HL-60/S4 (cell line): ENCODE results near the gene EIF4E2.
"Not testable (repeated sequence)": the region's sequence is repeated elsewhere in the genome, so short reads cannot be mapped to it uniquely, and the experiment has no call there.

Source experiments
- in situ Hi-C: fragments of 300-500 bp; cut with MboI; formaldehyde crosslinking; loops from 2 replicates; pipeline ENCODE4 v1.14.3; 2022; ENCODE audit warnings: low sequenced_read_pairs

Gene EIF4E2

DNA sequence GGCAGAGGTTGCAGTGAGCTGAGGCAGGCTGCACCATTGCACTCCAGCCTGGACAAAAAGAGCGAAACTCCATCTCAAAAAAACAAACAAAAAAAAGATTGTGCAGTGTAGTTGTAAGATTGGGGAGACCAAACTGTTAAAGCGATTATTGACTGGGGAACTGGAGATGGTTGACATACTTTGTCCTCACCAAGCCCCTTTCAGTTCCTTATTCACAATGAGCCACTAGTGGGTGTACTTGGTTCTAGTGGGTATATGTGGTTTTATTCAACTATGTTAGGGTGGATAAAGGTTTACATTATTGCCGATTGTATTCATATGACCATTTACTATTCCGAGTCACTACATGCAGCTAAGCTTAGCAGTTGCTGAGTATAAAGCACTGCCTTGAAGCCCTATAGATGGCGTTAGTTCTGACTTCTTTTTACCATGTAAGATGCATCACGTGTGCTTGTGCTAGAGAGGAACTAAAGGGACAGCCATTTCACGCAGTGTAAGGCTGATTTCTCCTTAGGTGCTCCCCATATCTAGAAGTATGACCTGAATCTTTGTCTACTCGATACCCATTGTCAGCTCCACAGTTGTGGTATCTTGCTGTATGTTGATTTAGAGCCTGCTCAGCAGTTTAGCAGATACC, 12.1 kb downstream of the EIF4E2 start:
- in situ Hi-C loops = no loop called here

DNA sequence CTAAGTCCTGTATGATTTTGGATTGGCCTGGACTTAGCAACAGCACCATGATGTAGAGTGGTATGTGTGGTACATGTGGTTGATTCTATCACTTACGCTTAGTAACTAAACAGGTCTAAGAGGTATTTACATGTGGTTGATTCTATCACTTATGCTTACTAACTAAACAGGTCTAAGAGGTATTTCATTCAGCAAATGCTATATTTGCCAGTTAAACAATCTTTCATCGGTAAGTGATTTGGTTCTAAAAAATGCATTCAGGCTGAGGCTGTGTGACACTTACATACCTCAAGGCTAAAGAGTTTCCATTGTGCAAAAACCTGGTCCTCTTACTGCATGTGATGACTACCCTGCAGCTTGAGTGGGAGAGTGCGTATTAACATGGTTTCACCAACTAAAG, 13.1 kb downstream of the EIF4E2 start:
- in situ Hi-C loops = no loop called here

DNA sequence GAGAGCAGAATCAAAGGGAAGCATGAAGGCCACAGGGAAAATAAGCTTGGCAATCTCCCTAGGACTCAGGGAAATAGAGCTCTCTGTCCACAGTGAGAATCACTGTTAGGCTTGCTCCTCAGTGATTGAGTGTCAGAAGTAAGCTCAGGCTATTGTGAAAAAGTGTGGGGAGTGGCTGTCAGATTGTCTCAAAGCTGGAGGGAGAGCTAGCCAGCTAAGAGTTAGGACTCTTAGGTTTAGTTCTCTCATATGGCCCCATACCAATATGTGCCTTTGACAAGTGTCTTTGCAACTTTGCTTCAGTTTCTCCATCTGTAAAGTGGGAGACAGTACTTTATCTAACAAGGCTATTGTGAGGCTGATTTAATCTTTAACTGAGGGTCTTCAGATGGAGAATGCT, 17.2 kb downstream of the EIF4E2 start:
- in situ Hi-C loops = no loop called here

DNA sequence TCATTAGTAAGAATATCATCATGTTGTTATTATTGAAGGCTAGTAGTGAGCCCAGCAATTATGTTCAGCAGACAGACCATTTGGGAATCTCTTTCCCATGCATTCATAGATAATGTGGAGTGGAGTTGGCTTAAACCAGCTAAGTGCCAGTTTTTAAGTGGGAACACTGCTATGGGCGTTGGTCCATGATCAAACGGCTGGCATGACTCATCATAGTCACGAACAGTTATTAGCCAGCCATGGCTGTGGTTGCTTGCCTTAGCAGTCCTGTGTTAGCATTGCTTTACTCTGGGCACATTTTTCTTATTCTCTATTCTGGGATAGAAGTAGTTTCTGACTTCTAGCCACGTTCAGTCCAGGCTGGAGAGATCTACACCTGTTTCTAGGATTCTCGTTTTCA, 17.7 kb downstream of the EIF4E2 start:
- in situ Hi-C loops = no loop called here

DNA sequence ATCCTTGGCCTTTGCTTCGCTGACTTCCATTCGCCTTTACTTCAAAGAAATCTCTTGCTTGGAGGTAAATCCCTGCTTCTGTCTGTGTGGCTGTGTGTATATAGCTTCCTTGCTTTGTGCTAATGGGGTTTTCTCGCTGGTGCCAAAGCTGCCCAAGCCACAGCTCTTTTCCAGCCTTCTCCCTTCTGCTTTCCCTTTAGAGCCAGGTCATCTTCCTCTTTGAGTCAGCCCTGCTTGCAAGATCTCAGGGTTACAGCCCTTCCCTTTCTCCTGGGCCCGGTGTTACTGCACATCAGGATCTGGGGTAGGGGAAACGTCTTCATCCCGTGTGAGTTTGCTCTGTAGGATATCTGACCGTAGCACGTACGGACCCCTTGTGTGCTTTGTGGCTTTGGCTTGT, 19.1 kb downstream of the EIF4E2 start:
- in situ Hi-C loops = no loop called here

DNA sequence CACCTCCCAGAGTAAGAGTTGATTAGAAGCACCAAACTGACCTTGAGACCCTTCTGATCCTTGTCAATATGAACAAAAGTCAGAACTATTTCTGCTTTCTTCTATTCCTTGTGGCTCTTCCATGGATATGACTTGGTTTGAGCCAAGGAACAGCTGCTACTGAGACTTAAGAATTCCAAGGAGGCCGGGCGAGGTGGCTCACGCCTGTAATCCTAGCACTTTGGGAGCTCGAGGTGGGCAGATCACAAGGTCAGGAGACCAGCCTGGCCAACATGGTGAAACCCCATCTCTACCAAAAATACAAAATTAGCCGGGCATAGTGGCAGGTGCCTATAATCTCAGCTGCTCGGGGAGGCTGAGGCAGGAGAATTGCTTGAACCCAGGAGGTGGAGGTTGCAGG, 20.0 kb downstream of the EIF4E2 start:
- in situ Hi-C loops = not testable (repeated sequence)

DNA sequence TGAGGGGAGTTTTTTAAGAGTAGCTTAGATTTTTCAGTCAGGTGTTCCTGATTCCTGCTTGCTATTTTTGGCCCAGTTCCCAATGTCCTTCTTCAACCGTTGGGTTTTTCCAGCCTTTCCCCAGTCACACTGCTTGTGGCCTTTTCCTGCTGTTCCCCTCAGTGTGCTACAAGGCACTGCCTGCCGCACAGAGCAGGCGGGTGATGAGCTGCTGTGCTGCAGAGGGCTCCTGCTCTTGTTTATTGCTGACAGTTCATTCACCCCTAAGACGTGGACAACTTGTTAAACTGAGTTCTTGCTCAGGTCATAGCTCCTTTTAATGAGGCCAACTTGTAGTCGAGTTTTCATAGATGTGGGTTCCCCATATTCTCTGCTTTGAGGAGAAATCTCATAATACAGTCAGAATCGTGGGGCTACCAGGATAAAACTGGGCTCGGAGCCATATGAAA, 20.6 kb downstream of the EIF4E2 start:
- in situ Hi-C loops = no loop called here

DNA sequence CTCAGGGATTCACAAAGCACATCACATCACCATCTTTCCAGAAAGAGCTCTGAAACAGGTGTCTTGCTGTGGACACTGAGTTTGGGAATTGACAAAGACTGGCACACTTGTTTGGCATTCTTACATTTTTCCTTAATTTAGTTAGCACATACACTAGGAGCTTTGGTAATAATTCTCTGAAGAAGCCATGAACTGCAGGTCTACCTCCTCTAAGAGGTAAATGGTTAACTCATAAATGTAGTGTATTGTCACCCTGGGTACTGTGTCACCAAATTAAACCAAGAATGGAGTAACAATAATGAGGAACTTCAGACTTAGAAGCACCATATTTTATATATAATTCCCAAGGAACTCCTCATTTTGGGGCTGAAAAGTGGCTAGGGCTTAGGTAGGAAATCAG, 22.6 kb downstream of the EIF4E2 start:
- in situ Hi-C loops = no loop called here

DNA sequence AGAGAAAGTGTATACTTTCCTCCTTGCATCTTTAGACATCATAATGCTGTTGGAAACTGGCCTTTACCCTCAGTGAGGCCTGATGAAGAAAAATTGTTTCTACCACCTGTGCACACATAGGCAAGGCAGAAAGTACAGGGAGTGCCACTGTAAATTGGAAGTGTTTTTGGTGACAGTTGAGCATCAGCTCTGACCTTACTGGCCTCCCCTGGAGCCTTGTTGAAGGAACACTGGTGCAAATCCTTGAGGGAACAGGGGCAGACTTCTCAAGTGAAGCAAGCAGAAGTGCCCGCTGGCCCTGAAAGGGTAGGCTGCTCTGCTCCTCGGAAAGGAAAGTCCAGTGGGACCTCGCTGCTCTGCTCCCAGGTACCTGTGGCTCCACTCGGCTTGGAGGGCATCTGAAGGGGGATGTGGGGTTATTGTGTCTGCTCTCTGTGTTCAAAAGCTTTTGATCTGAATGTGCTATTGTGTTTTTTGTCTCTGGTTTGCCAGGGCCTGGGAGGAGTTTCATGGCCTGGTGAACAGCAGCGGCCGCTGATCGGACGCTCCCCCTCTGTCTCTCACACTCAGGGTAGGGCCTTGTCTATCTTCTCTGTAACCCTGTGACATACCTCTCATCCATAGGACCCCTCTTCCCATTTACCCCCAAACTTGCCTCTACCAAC, 23.4 kb downstream of the EIF4E2 start:
- in situ Hi-C loops = no loop called here

DNA sequence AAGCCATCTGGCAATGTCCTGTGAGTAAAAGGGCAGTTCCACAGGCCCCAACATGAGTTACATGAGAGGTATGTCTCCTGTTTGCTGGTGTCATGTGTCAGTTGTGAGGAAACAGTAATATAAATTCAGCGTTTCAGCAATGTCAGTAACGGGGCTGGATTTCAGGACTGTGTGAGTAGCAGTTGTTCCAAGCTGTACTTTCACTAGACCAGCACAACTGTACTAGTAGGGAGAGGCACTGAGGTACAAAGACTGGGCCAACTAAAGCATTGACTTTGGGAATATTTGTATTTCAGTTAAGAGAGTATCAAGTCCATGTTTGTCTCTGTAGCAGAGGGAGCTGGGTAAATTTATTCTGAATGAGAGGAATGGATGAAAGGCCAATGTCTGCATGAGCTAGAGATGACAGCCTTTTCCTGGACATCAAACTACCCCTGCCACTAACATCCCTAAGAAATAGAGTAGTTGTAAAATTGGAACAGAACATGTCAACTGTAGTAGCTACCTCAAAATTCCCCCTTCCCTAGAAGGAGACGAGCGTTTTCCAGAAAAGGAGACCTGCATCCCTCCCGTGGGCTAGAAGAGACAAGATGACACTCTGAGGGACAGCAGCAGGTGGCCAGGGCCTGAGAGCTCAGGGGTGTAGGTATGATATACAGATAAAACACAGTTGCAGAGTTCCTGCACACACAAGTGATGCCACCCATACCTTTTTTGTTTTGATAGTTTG, 24.4 kb downstream of the EIF4E2 start:
- in situ Hi-C loops = no loop called here

DNA sequence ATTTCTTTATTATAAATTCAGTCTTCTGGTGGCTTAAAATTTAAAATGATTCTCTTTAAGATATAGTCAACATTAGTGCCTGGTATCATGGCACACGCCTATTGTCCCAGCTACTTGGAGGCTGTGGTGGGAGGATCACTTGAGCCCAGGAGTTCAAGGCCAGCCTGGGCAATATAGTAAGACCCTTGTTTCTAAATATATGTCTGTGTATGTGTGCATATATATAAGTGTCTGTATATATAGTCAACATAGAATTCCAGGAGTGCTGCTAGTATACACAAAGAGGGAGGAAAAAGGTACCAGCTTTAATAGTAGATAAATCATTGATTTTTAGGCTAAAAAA, 24.9 kb downstream of the EIF4E2 start:
- in situ Hi-C loops = no loop called here

DNA sequence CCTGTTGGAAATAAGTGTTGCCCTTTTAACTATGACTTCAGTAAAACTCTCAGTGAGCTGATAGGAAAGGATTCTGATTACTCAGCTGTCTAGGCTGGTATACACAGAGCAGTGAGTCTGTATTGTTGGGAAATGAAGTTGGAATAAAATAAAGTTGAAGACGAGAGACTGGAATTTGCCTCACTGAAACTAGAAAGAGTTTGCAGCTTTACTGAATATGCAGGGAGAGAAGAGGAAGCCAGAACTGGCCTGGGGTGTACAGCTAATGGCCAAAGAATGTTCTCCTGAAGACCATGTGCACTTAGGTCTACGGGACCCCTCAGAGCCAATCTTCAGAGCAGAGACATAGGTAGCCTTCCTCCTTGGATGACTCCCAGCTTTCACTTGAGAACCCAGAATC, 26.5 kb downstream of the EIF4E2 start:
- in situ Hi-C loops = no loop called here

DNA sequence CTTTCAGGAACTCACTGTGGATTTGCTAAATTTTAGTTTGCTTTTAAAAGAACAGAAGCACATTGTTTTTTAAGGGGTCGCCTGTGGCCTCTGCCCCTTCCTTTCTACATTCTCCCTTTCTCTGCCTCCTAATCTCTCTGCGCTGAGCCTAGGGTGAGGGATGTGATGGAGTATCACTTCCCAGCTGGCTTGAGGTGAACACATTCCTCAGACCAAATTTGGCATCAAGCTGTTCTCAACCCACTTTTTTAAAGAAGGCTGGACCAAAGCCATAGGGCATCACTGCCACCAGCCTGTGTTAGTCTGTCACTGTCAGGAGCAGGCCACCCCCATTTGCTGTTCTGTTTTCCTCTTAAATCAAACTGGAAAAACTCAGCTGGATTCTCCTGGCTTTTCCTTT, 27.4 kb downstream of the EIF4E2 start:
- in situ Hi-C loops = no loop called here

DNA sequence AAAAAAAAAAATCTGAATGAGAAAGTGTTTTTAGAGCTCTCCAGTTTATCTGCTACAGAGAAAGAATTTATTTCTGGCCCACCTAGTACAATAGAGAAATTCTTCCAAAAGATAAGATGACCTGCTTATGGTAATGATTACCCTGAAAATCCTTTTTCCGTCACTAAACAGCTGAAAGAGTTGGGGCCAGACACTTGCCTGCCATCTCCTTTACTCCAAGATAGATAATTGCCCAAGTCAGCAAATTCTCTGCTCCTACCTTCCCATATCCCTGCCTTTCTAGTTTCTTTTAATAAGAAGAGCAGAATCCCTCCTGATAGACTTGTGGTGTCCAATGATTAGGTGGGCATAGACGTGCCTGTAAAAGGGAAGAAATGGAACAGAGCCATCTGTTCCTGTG, 28.1 kb downstream of the EIF4E2 start:
- in situ Hi-C loops = no loop called here

DNA sequence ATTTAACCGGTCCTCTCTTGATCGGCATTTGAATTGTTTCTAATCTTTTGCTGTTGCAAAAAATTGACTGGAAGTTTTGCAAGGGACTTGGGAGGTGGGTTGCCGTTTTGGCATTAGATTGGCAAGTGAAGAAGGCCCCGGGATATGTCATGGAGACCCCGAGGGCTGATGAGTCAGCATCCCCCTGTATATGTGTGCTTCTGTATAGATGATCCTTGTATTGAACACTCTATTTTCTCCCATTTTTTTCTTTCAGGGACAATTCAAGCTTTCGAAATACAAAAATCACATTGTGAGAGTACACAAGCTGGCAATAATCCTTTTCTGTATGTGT, 30.1 kb downstream of the EIF4E2 start:
- in situ Hi-C loops = no loop called here

DNA sequence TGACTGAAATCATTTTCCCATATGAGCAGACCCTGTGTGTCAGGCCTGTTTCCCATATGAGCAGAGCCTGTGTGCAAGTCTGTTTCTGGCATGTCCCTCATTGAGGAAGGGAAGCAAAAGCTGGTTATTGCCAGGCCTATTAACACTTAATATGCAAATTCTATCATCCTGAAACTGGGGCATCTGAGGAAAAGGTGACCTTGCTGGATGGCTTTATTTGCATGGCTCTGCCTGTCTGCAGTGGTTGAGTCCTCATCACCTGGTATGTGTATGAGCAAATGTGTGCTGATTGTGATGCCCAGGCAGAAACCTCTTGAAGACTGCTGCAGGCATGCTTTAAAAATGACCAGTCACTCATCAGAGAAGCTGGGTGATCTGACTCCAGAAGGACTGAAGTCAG, 31.2 kb downstream of the EIF4E2 start:
- in situ Hi-C loops = no loop called here

DNA sequence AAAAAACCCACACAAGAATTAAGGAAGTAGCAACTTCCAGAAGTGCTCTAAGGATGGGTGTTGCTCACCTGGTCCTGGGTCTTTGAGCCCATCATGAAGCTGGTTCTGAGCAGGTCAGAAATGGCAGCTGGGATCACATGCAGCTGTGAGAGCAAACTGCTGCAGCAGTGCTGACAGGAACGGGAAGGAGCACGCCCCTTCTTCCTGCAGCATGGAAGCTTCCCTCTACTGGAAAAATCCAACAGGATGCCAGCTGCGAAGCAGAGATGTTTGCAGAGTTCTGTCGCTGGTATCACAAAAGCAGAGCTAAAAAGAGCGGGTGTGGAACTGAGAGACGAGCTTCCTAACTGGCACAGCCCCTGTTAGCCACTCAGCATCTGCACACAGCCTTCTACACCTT, 33.7 kb downstream of the EIF4E2 start:
- in situ Hi-C loops = no loop called here

DNA sequence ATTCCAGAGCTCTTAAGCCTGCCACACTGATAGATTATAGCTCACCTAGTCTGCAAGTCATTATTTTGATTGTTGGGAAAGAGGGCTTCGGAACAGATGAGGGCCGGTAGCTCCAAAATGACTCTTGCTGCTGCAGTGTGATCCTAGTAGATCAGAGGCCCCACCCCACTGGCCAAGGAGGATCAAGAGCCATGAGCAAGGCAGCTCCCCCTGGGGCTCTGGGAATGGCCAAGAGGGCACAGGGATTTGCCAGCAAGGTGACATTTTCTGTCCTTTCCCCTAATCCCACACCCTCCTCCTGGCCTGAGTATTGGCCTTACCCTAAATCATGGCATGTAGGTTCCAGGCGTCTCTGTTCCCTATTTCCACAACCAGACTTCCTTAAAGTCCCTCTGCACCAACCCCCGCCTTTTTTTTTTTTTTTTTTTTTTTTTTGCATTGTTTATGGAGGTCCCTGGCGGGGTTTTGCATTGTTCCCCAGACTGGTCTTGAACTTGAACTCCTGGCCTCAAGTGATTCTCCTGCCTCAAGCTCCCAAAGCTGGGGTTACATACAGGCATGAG, 36.5 kb downstream of the EIF4E2 start:
- in situ Hi-C loops = no loop called here

DNA sequence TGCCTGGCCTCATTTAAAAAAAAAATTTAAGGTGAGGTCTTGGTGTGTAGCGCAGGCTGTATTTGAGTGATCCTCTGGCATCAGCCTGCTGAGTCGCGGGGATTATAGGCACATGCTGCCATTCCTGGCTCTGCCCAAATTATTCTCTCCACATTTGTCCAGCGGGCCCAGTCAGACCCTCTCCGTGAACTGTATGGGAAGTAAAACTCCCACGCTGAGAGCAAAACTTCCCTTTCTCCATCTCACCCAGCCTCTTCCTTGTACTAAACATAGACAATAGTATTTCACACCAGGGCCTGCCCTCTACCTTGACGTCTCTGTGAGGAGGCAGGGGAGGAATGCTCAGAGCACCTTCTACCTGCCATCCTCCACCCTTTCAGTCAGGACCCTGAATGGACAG, 37.0 kb downstream of the EIF4E2 start:
- in situ Hi-C loops = no loop called here

DNA sequence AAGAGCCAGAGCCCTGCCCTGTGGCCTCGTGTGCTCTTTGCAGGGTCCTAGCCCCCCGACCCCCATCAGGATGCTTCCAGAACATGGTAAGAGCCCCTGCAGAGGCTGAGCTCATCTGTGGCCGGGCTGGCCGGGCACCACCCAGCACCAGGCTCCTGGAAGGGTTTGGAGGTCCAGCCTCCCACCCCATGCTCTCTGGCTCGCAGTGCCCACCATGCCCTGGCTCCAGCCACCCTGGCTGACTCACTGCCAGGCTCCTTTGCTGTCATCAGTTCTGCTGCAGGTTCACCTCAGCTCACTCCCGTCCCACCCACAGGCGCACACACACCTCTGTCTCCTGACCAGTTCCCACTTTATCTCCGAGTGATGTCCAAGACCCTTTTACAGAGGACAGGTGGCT, 37.5 kb downstream of the EIF4E2 start:
- in situ Hi-C loops = no loop called here

DNA sequence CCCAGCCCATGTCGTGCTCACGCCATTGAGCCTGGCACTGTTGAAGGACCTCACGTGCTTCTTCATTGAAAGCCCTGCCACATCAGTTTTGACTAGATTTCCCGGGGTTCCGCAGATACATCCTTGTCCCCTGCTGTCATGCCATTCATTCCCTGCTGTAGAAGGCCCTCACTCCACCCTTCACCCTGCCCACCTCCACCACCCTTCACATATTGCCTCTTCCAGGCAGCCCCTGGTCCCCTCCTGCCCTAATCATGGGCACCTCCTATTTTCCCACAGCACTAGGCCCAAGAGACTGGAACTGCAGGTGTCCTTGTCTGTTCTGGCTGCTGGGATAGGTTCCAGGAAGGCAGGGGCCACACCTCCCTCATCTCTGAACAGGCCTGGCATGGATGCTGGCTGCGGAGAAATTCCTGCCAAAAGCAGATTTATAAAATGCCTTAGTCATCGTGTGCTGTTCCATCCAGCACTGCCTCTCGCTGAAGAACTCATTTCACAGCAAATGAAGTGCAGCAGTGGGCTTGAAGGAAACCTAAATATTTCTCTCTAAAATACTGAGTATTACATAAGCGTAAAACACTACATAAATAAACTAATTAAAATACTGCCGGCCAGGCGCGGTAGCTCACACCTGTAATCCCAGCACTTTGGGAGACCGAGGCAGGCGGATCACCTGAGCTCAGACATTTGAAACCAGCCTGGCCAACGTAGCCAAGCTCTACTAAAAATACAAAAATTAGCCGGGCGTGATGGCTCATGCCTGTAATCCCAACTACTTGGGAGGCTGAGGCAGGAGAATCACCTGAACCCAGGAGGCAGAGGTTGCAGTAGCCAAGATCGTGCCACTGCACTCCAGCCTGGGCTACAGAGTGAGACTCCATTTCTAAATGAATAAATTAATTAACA, 38.4 kb downstream of the EIF4E2 start:
- in situ Hi-C loops = no loop called here
